Mesenchymal stem cell (in vitro differentiated cells and primary cell): ENCODE measurements around the gene STX16.

Experiments used
- DNase-seq: peaks from one replicate; pipeline ENCODE4 v3.0.0-alpha.2; 2013
- H2AFZ ChIP-seq: one replicate; pipeline ENCODE4 v1.6.1; 2013; ENCODE audit warnings: low read depth, mild to moderate bottlenecking, control low read depth, inconsistent platforms, low read length, moderate library complexity
- H2AK5ac ChIP-seq: 2 replicates; pipeline ENCODE4 v1.6.1; 2013; ENCODE audit warnings: low read length, moderate library complexity, mild to moderate bottlenecking, inconsistent platforms; ENCODE audit not compliant: severe bottlenecking
- H2BK120ac ChIP-seq: one replicate; pipeline ENCODE4 v1.6.1; 2013; ENCODE audit warnings: low read depth, mild to moderate bottlenecking, inconsistent platforms, low read length, moderate library complexity
- H2BK12ac ChIP-seq, 2 experiments: one replicate each; pipeline ENCODE4 v1.6.1; 2013; ENCODE audit warnings: inconsistent platforms in 2 of 2, low read length in 2 of 2, mild to moderate bottlenecking in 2 of 2, moderate library complexity in 2 of 2, control low read depth in 1 of 2
- H2BK15ac ChIP-seq: one replicate; pipeline ENCODE4 v1.6.1; 2013; ENCODE audit warnings: mild to moderate bottlenecking, low read depth, inconsistent platforms; ENCODE audit not compliant: poor library complexity, severe bottlenecking
- H2BK5ac ChIP-seq: 2 replicates; pipeline ENCODE4 v1.6.1; 2013; ENCODE audit warnings: low read depth, mild to moderate bottlenecking, low read length, control low read depth, inconsistent platforms; ENCODE audit not compliant: poor library complexity, severe bottlenecking
- H3K14ac ChIP-seq, 2 experiments: one replicate each; pipeline ENCODE4 v1.6.1; 2013; ENCODE audit warnings: inconsistent platforms in 2 of 2, low read length in 2 of 2, control low read depth in 1 of 2, mild to moderate bottlenecking in 1 of 2, moderate library complexity in 1 of 2
- H3K18ac ChIP-seq, 2 experiments: one replicate each; pipeline ENCODE4 v1.6.1; 2013; ENCODE audit warnings: inconsistent platforms in 2 of 2, low read length in 2 of 2, control low read depth in 1 of 2, low read depth in 1 of 2, mild to moderate bottlenecking in 1 of 2
- H3K23ac ChIP-seq, 2 experiments: one replicate each; pipeline ENCODE4 v1.6.1; 2013; ENCODE audit warnings: inconsistent platforms in 2 of 2, low read length in 2 of 2, mild to moderate bottlenecking in 2 of 2, moderate library complexity in 2 of 2, control low read depth in 1 of 2
- H3K27ac ChIP-seq: 2 replicates; pipeline ENCODE4 v1.5.1; 2013; ENCODE audit warnings: mild to moderate bottlenecking, moderate library complexity, low read length, control low read depth, inconsistent platforms; ENCODE audit not compliant: poor library complexity, severe bottlenecking
- H3K27me3 ChIP-seq, 2 experiments: 2 replicates each; pipeline versions ENCODE4 v1.6.1 to v1.7.0; 2013; ENCODE audit warnings: low read length in 2 of 2, mild to moderate bottlenecking in 2 of 2, moderate library complexity in 2 of 2, control low read depth in 1 of 2, inconsistent platforms in 1 of 2; ENCODE audit not compliant: control insufficient read depth in 1 of 2, insufficient read depth in 1 of 2
- H3K36me3 ChIP-seq, 2 experiments: 2 replicates each; pipeline versions ENCODE4 v1.6.1 to v1.7.0; 2013; ENCODE audit warnings: low read length in 2 of 2, control low read depth in 1 of 2, inconsistent platforms in 1 of 2, low read depth in 1 of 2, mild to moderate bottlenecking in 1 of 2; ENCODE audit not compliant: insufficient read depth in 2 of 2, control insufficient read depth in 1 of 2
- H3K4ac ChIP-seq, 2 experiments: one replicate each; pipeline ENCODE4 v1.6.1; 2013; ENCODE audit warnings: inconsistent platforms in 2 of 2, low read length in 2 of 2, mild to moderate bottlenecking in 2 of 2, moderate library complexity in 2 of 2, control low read depth in 1 of 2, low read depth in 1 of 2
- H3K4me1 ChIP-seq: 2 replicates; pipeline ENCODE4 v1.6.1; 2013; ENCODE audit warnings: low read depth, low read length, control low read depth; ENCODE audit not compliant: control insufficient read depth, insufficient read depth
- H3K4me2 ChIP-seq: 2 replicates; pipeline ENCODE4 v1.6.1; 2013; ENCODE audit warnings: low read length, mild to moderate bottlenecking, inconsistent platforms; ENCODE audit not compliant: poor library complexity, severe bottlenecking
- H3K4me3 ChIP-seq, 2 experiments: 2 replicates each; pipeline versions ENCODE4 v1.5.1 to v1.7.0; 2013; ENCODE audit warnings: low read length in 2 of 2, mild to moderate bottlenecking in 2 of 2, control low read depth in 1 of 2, low read depth in 1 of 2; ENCODE audit not compliant: insufficient read depth in 1 of 2
- H3K79me1 ChIP-seq: replicated peaks from 2 replicates; pipeline ENCODE4 v1.6.1; 2013; ENCODE audit warnings: mild to moderate bottlenecking, control low read depth, low read length, inconsistent platforms; ENCODE audit not compliant: poor library complexity, severe bottlenecking
- H3K9ac ChIP-seq: 2 replicates; pipeline ENCODE4 v1.7.0; 2013; ENCODE audit warnings: mild to moderate bottlenecking, low read length, moderate library complexity
- H3K9me3 ChIP-seq: 2 replicates; pipeline ENCODE4 v1.7.0; 2013; ENCODE audit warnings: mild to moderate bottlenecking, low read length; ENCODE audit not compliant: control insufficient read depth
- H4K8ac ChIP-seq: one replicate; pipeline ENCODE4 v1.6.1; 2013; ENCODE audit warnings: inconsistent platforms, mild to moderate bottlenecking, low read length, moderate library complexity
- H4K91ac ChIP-seq: one replicate; pipeline ENCODE4 v1.6.1; 2013; ENCODE audit warnings: mild to moderate bottlenecking, low read length, inconsistent platforms
- WGBS: methylation state at CpG from one replicate; pipeline ENCODE4 v1.1.7; 2013; ENCODE audit warnings: mixed read lengths; 5-methylcytosine and 5-hydroxymethylcytosine counted together

STX16 gene

DNA sequence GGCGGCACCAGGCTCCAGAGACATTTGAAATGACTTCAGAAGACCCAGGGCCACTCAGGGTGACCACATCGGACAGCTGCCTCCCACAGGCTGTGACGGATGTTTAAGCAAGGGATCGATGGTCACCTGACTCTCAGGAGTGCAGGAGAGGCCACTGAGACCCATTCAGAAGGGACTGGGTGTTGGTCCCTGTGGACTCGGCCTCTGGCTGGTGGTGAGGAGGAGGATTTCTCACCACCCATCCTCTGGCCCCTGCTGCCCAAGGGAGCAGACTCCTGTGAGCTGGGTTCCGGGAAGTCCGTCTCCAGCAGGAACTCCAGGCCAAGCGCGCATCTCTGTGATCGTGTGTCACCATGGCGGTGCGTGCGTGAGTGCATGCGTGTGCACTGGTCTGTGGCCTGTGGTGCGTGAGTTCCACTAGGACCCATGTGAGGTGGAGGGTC lies 67.1 kb downstream of the STX16 start:
- Histone ChIP-seq H4K91ac (peak overlapping the region; percentile 0), H2BK15ac (peak overlapping the region; percentile 13), H2BK5ac (no peak overlapping the region), H3K4me1 (peaks cover 18% of the 10 kb centered on the region), H3K4me2 (no peak overlapping the region), H3K23ac (no peak overlapping the region), H3K4ac (no peak overlapping the region), H3K36me3 (peaks cover 0 to 7% of the 10 kb centered on the region in 2 experiments), H3K9ac (no peak overlapping the region), H4K8ac (no peak overlapping the region), H2BK120ac (no peak overlapping the region), H3K4me3 (no peak overlapping the region), H3K27ac (no peak overlapping the region), H2BK12ac (no peak overlapping the region), H3K79me1 (no peaks in the 10 kb centered on the region), H3K9me3 (no peaks in the 10 kb centered on the region), H3K14ac (no peak overlapping the region), H2AFZ (no peak overlapping the region), H3K18ac (no peak overlapping the region), H2AK5ac (no peak overlapping the region), H3K27me3 (peaks cover 27 to 33% of the 10 kb centered on the region in 2 experiments)
- 90% methylated on average over 15 of the region's 15 CpGs for WGBS
- no peak for DNase-seq

DNA sequence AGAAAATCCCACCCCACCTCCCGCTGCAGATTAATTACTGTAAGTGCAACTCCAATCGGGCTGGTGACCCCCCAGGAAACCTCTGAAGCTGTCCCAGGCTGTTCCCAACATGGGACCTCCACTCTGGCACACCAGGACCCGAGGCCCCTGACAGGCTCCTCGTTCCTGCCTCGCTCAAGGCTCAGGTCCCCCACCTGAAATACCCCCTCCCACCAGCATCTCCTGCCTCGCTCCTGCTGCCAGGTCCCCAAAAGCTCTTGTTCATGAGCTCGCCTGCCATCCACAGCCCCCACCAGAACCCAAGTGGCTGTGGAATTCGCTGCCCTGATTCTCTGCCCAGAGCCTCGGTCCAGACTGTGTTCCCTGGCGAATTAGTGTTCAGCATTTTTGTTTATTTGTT lies 67.6 kb downstream of the STX16 start:
- Histone ChIP-seq H2AK5ac (no peak overlapping the region), H2AFZ (no peak overlapping the region)
- WGBS, result 81% methylated on average over 8 of the region's 10 CpGs

DNA sequence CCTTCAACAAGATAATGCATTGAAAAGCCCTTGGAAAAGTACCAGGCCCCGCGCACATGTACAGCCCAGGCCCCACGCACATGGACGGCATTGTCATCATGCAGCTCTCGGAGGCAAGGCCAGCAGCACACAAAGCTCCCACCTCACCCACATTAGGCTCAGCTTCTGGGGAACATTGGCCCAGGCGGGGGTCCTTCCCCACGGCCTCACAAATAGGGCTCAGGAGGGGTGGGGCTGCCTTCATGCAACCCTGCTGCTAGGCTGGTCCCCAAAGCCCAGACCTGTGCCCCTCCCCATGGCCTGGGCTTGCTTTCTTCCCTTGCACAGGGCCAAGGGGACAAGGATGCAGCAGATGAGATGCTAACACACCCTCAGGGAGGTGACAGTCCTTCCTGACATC lies 68.2 kb downstream of the STX16 start:
- Histone ChIP-seq H3K9ac (no peak overlapping the region), H4K91ac (no peak overlapping the region), H2BK120ac (no peak overlapping the region), H4K8ac (no peak overlapping the region), H2BK5ac (no peak overlapping the region), H2AK5ac (no peak overlapping the region), H3K14ac (no peak overlapping the region), H3K9me3 (no peaks in the 10 kb centered on the region), H3K27me3 (peaks cover 34 to 43% of the 10 kb centered on the region in 2 experiments), H3K36me3 (peaks cover 0 to 5% of the 10 kb centered on the region in 2 experiments), H3K79me1 (no peaks in the 10 kb centered on the region), H3K4me2 (no peak overlapping the region), H3K4me3 (no peak overlapping the region), H3K23ac (peak overlapping the region in 1 of 2 experiments; percentile 38), H2BK15ac (no peak overlapping the region), H3K27ac (no peak overlapping the region), H2AFZ (no peak overlapping the region), H2BK12ac (no peak overlapping the region), H3K4me1 (peaks cover 18% of the 10 kb centered on the region), H3K4ac (no peak overlapping the region), H3K18ac (no peak overlapping the region)
- no peak for DNase-seq
- WGBS, result 92% methylated on average over 7 of the region's 7 CpGs

More for the DNA sequence above, 67.6 kb downstream of the STX16 start:
- Histone ChIP-seq H4K91ac (no peak overlapping the region), H4K8ac (no peak overlapping the region), H3K36me3 (peaks cover 0 to 7% of the 10 kb centered on the region in 2 experiments), H3K9me3 (no peaks in the 10 kb centered on the region), H3K4me2 (no peak overlapping the region), H3K23ac (no peak overlapping the region), H2BK12ac (no peak overlapping the region), H2BK5ac (no peak overlapping the region), H2BK120ac (no peak overlapping the region), H3K27me3 (peaks cover 33 to 38% of the 10 kb centered on the region in 2 experiments), H3K18ac (no peak overlapping the region), H3K79me1 (no peaks in the 10 kb centered on the region), H3K27ac (no peak overlapping the region), H3K9ac (no peak overlapping the region), H3K4me1 (peaks cover 18% of the 10 kb centered on the region), H3K14ac (no peak overlapping the region), H2BK15ac (no peak overlapping the region), H3K4ac (no peak overlapping the region), H3K4me3 (no peak overlapping the region)
- DNase-seq, result no peak

DNA sequence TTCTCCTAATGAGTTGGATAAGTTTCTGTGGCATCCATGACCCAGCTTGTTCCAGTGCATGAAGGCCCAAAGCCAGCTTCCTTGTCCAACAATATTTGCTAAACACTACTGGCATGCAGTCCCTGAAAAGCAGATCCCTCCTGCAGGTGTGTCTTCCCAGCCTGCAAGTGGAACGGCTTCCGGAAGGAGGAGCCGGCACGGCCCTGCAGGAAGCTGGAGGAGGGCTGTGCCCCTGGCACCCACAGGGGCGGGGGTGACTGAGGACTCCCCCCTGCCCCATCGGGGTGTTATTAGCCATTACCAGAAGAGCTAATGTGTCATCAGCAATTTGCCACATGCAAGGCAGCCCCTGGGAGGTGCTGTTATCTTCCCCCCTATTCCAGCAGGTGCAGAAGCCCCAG lies 68.9 kb downstream of the STX16 start:
- Histone ChIP-seq H3K4me1 (peaks cover 18% of the 10 kb centered on the region), H3K79me1 (no peaks in the 10 kb centered on the region), H2AK5ac (no peak overlapping the region), H3K4me2 (no peak overlapping the region), H3K23ac (no peak overlapping the region), H4K8ac (no peak overlapping the region), H3K4me3 (no peak overlapping the region), H2BK12ac (no peak overlapping the region), H3K18ac (no peak overlapping the region), H2BK120ac (no peak overlapping the region), H2AFZ (no peak overlapping the region), H3K9ac (no peak overlapping the region), H4K91ac (no peak overlapping the region), H3K27me3 (peaks cover 34 to 44% of the 10 kb centered on the region in 2 experiments), H3K9me3 (no peaks in the 10 kb centered on the region), H3K27ac (no peak overlapping the region), H3K36me3 (no peaks in the 10 kb centered on the region), H3K4ac (no peak overlapping the region), H3K14ac (no peak overlapping the region), H2BK15ac (no peak overlapping the region), H2BK5ac (no peak overlapping the region)
- 88% methylated on average over 6 of the region's 6 CpGs for WGBS
- DNase-seq, result no peak
